ENCODE data around the gene CCDC116. TPM values are rescaled to one million over a fixed set of nuclear protein-coding genes. Genes with fewer than 3 reads are reported as not detected.
"Not testable (repeated sequence)": the region's sequence is repeated elsewhere in the genome, so short reads cannot be mapped to it uniquely, and the experiment has no call there.

The CCDC116 gene
- polyA plus RNA-seq, 1 donor from 2014 or later, result 0.28 TPM

- H3K27me3 ChIP-seq (ENCODE audit: insufficient read depth, low read depth, low read length), result no peaks in the 10 kb centered on the region
- H3K4me2 ChIP-seq (ENCODE audit: low read length), result no peak overlapping the region
- no peaks in the 10 kb centered on the region for H3K9me2 ChIP-seq (ENCODE audit: insufficient read depth, low read length)
- H3K4me3 ChIP-seq (ENCODE audit: low read length), result no peak overlapping the region
- H3K27ac ChIP-seq (ENCODE audit: low read length), result no peak overlapping the region
- H3K79me2 ChIP-seq (replicated peaks; ENCODE audit: insufficient read depth, low read length), result peaks cover 11% of the 10 kb centered on the region
- H3F3A ChIP-seq (ENCODE audit: insufficient read depth, low read length, poor library complexity, severe bottlenecking), result no peaks in the 10 kb centered on the region
- no peak overlapping the region for H2AFZ ChIP-seq (ENCODE audit: low read depth, low read length)
- no peaks in the 10 kb centered on the region for H3K36me3 ChIP-seq (ENCODE audit: insufficient read depth, low read length)
- H3K9ac ChIP-seq (ENCODE audit: low read length), result no peak overlapping the region
- TF ChIP-seq RAD21 (conservative IDR thresholded peaks at IDR 0.05), result no peak
- TF ChIP-seq CTCF (IDR thresholded peaks at IDR 0.05; ENCODE audit: poor library complexity, severe bottlenecking), result no peak
- TF ChIP-seq EP300 (conservative IDR thresholded peaks at IDR 0.05; ENCODE audit: poor library complexity, severe bottlenecking), result no peak
- TF ChIP-seq REST (IDR thresholded peaks at IDR 0.05; ENCODE audit: borderline replicate concordance), result no peak
- no peak for TF ChIP-seq MXI1 (conservative IDR thresholded peaks at IDR 0.05; ENCODE audit: poor library complexity, severe bottlenecking)
- no peak for TF ChIP-seq TAF1 (IDR thresholded peaks at IDR 0.05; ENCODE audit: low read depth)
- no peak for TF ChIP-seq SMC3 (conservative IDR thresholded peaks at IDR 0.05; ENCODE audit: poor library complexity)
- TF ChIP-seq EZH2 (IDR thresholded peaks at IDR 0.05; ENCODE audit: borderline replicate concordance, insufficient read depth, low read length, poor library complexity, severe bottlenecking), result no peak
- no peak for TF ChIP-seq POLR2AphosphoS5 (IDR thresholded peaks at IDR 0.05)
- no peaks in the 10 kb centered on the region for H3K9me3 ChIP-seq (ENCODE audit: low read length)
- no peaks in the 10 kb centered on the region for H4K20me1 ChIP-seq (ENCODE audit: insufficient read depth)
These were observed 18.9 kb upstream of the CCDC116 start for GRCh38 chr22:21613553-21614233.

GRCh38 chr22:21615731-21616130, 16.8 kb upstream of the CCDC116 start:
- no peaks in the 10 kb centered on the region for H3F3A ChIP-seq (ENCODE audit: insufficient read depth, low read length, poor library complexity, severe bottlenecking)
- H3K9ac ChIP-seq (ENCODE audit: low read length), result no peak overlapping the region
- TF ChIP-seq MXI1 (conservative IDR thresholded peaks at IDR 0.05; ENCODE audit: poor library complexity, severe bottlenecking), result no peak
- no peak for TF ChIP-seq EZH2 (IDR thresholded peaks at IDR 0.05; ENCODE audit: borderline replicate concordance, insufficient read depth, low read length, poor library complexity, severe bottlenecking)
- TF ChIP-seq EP300 (conservative IDR thresholded peaks at IDR 0.05; ENCODE audit: poor library complexity, severe bottlenecking), result no peak
- no peak for TF ChIP-seq CTCF (IDR thresholded peaks at IDR 0.05; ENCODE audit: poor library complexity, severe bottlenecking)
- no peak for TF ChIP-seq SMC3 (conservative IDR thresholded peaks at IDR 0.05; ENCODE audit: poor library complexity)
- TF ChIP-seq REST (IDR thresholded peaks at IDR 0.05; ENCODE audit: borderline replicate concordance), result no peak
- no peak for TF ChIP-seq TAF1 (IDR thresholded peaks at IDR 0.05; ENCODE audit: low read depth)
- TF ChIP-seq POLR2AphosphoS5 (IDR thresholded peaks at IDR 0.05), result no peak
- TF ChIP-seq RAD21 (conservative IDR thresholded peaks at IDR 0.05), result no peak
- H3K4me3 ChIP-seq (ENCODE audit: low read length), result no peak overlapping the region
- no peaks in the 10 kb centered on the region for H3K9me2 ChIP-seq (ENCODE audit: insufficient read depth, low read length)
- no peak overlapping the region for H2AFZ ChIP-seq (ENCODE audit: low read depth, low read length)
- peaks cover 11% of the 10 kb centered on the region for H3K79me2 ChIP-seq (replicated peaks; ENCODE audit: insufficient read depth, low read length)
- no peaks in the 10 kb centered on the region for H3K9me3 ChIP-seq (ENCODE audit: low read length)
- no peak overlapping the region for H3K4me2 ChIP-seq (ENCODE audit: low read length)
- no peaks in the 10 kb centered on the region for H4K20me1 ChIP-seq (ENCODE audit: insufficient read depth)
- no peaks in the 10 kb centered on the region for H3K36me3 ChIP-seq (ENCODE audit: insufficient read depth, low read length)
- no peak overlapping the region for H3K27ac ChIP-seq (ENCODE audit: low read length)
- H3K27me3 ChIP-seq (ENCODE audit: insufficient read depth, low read depth, low read length), result no peaks in the 10 kb centered on the region

- H2AFZ ChIP-seq (ENCODE audit: low read depth, low read length); H4K20me1 ChIP-seq (ENCODE audit: insufficient read depth); H3K9me3 ChIP-seq (ENCODE audit: low read length); H3K27ac ChIP-seq (ENCODE audit: low read length); H3K9ac ChIP-seq (ENCODE audit: low read length); H3K27me3 ChIP-seq (ENCODE audit: insufficient read depth, low read depth, low read length); H3K4me3 ChIP-seq (ENCODE audit: low read length); H3F3A ChIP-seq (ENCODE audit: insufficient read depth, low read length, poor library complexity, severe bottlenecking); H3K9me2 ChIP-seq (ENCODE audit: insufficient read depth, low read length); H3K36me3 ChIP-seq (ENCODE audit: insufficient read depth, low read length); H3K4me2 ChIP-seq (ENCODE audit: low read length): not testable (repeated sequence)
- H3K79me2 ChIP-seq (replicated peaks; ENCODE audit: insufficient read depth, low read length), result peaks cover 11% of the 10 kb centered on the region
These were observed 15.2 kb upstream of the CCDC116 start for GRCh38 chr22:21617337-21617736.
